ENCODE measurements around the gene GLE1.
"Not testable (repeated sequence)": the region's sequence is repeated elsewhere in the genome, so short reads cannot be mapped to it uniquely, and the experiment has no call there.

The GLE1 gene

DNA sequence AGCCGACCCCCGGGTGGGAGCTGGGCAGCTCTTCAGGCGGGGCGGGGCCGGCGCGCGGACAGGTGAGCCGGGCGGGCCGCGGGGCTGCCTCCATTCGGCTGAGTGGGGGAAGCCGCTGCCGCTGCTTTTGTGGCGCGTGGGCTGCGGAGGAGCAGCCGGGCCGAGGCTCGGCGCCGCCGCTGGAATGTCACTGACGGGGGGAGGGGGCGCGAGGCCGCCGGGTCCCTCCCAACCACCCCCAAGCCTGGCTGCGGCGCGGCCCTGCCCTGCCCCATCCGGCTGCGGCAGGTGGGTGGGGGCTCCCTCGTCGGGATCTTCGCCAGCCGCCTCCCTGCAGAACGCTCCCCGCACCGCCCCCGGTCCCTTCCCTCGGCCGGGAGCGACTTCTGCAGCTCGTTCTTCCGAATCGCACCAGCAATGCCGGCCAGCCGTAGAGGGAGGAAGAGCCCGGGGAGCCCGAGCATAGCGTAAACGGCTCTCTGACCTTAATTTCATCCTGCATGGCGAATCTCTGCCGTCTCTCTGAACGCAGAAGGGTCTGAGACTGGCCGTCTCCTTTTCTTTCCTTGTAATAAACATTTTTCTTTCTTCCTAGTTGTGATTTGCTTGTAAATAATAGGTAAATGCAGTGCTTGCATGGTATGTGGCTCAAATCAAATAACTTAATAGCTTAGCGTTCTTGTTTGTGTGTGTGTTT, 48.4 kb downstream of the GLE1 start:
- peak; percentile 57 for DNase-seq

DNA sequence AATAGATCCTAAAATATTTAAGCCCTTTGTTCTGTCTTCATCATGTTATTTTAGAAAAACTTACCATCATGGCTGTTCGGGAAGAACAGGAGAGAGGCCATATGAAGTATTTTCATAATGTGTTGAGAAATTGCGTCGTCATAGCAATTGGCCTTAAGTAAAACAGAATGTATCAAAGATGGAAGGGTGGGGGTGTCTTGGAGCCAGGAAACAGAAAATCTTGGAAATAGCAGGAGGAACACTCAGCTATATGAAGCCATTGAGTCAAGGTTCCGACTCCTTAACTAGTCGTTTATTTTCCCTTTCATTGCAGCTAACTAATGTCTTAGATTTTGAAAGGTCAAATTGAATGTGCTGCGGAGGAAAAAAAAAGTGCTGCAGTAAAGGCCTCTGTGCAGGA, 49.2 kb downstream of the GLE1 start:
- no peak for DNase-seq

DNA sequence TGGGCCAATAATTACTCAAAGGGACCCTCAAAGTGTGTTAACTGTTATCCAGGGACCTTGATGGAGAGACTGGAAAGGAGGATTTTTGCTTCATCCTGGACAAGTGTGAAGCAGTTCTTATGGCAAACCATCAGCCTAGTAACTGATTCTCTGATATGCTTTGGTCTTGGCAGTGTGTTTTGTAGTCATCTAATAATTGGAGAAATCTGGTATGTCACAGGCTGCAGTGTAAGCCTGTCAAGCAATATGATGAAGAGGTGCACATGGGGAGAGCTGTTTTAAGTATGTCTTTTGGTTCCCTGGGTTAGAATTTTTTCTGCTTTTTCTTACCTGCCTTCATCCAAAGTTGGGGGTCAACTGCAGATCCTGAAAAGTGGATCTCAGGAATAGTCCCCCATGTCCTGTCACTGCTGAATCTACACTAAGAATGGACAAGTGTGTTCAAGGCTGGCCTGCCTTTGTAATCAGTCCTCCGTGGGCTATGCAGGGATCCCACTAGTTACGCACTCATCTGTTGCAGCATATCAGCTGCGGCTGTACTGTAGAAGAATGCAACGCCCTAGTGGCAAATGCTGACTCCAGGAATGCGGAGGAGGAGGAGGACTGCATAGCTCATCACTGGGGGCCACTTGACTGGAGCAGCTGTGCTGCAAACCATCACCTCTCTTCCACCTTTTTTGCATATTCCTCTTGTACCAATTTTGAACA, 49.8 kb downstream of the GLE1 start:
- no peak for DNase-seq

DNA sequence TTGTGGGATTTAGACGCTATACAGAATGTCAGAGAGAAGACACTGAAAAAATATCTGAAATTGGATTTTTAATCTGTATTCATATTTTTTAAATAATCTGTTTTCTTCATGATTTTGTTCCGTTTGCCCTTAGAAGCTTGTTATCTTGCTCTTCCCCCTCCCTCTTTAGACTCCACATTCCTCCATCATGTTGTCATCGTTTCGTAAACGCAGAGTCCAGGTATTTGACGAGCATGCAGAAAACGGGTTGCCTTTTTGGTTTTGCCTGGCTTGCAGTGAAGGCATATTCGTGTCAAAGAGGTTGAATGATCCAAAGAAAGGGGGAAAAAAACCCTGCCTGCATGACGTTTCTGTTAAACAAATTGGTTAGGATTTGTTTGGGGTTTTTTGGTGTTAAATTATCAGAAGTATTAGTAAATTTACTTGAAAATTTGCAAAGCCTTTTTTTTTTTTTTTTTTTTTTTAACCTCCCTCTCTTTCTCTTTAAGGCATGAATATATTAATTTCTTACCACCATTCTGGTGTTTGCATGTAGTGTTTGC, 50.7 kb downstream of the GLE1 start:
- no peak for DNase-seq

DNA sequence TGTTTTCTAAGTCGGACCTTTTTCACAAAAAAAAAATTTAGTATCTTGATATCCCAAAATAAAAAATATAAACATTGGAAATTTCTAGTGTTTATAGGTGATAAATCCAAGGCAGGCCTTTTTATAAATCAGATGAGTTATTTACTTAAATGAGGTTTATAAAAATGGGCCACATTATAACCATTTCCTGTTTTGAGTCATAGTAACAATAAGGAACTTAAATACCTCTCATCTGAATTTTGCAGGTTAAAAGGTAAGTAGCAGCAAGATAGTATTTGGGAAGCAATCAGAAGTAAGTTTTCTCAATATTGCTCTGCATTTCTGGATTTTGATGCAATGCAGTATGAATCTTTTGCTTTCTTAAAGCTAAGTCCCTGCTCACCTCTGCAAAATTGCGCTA, 51.8 kb downstream of the GLE1 start:
- no peak for DNase-seq

DNA sequence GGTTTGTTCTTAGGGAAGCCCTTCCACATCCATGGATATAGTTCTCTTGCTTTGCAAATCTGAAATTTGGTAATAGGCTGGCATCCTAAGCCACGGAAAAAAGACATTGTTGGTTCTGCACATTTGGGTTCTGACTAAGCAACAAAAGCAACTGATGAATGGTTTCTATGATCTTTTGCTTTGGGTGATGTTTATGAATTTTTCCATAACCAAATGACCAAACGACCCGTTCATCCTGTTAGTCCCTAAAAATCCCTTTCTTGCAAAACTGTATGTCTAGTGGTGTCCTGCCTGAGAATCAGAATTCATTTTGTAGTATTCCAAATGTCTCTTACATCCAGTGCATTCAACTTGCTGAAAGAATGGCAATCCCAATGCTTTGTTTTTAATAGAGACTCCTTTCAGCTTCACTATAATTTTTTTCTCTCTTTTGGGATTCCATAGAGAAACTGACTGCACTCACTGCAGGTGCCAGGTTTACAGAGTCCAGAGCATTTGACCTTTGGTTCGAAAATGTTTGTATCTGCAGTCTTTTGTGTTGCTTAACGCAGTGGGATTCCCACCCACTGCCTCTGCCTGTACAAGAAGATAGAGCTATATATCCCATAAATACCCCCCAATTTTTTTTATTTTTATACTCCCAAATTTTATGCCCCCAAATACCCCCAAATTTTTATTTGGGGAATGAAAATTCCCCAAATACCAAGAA, 52.6 kb downstream of the GLE1 start:
- no peak for DNase-seq

DNA sequence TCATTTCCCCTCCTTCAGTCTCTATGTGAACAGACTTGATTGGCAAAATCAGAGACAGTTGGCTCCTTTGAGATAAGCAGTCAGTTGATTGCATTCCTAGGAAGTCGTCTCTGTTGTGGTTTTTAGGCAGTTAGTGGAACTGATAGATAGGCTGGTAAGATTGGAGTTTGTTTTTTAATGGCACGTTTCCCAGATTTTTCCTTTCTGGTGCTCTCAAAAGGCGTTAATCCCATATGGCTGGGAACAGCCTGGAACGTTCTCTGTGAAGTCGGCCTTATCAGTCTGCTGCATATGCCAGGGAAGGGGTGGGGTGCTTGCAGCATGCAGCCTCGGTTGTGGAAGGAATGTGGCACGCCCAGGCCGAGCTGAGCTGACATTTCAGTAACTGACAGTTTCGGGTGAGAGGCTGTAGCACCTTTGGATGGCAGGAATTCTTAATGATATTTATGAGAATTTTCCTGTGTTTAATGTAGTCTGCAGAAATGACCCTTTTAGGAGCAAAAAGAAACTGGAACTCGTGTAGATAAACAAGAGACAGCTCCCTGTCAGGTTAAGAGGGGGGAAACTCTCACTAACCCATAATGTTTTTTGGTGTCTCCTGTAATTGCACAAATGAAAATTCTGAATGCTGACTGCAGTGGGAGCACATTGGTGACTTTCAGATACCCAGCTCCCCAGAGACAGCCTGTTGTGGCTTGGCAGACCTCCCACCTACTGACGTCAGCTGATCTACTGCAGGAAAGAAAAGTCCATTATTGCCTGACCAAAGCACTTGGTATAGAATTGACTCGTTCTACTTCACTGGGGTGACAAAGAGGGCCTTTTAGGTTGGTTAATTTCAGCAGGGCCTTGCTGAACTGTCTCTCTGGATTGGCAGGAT, 54.2 kb downstream of the GLE1 start:
- peak; percentile 93 for DNase-seq

DNA sequence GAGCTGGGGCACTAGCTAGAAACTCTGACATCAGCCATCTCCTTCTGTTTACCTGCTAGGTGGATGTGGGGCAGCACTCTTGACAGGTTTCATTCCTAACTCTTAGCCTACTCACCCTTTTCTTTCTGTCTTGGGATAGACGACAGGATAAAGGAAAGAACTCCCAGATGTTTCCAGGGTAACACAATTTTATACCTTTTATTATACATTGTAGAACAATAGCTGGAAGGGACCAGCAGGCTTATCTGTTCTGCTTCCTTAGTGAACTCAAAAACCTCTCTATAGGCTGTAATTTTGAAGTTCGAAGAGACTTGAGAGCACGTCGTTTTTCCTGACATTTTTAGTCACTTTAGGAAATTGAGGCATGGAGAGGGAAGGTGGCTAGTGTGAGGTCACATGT, 61.1 kb downstream of the GLE1 start:
- DNase-seq = no peak

DNA sequence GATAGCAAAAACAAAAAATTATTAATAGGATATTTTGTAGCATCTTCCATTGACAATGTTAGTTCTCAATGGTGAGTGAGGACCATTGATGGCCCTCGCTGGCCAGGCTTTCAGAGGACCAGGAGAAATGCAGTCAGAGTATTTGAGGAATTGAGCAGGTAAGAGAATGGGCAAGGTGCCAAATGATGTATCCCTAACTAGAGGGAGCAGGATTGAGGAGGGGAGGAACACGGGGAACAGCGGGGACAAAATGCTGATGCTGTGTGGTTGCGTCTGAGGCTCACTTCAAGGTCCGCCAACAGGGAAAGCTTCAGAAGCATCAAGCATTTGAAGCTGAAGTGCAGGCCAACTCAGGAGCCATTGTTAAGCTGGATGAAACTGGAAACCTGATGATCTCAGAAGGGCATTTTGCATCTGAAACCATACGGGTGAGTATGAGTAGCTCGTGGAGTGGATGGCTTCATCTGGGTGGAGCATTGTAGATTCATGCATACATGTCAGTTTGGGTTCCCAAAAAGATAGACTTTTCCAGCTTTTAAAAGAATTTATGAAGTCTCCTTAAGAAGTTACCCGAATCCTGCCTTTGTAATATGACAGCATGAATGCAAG, 64.1 kb downstream of the GLE1 start:
- peak; percentile 88 for DNase-seq

DNA sequence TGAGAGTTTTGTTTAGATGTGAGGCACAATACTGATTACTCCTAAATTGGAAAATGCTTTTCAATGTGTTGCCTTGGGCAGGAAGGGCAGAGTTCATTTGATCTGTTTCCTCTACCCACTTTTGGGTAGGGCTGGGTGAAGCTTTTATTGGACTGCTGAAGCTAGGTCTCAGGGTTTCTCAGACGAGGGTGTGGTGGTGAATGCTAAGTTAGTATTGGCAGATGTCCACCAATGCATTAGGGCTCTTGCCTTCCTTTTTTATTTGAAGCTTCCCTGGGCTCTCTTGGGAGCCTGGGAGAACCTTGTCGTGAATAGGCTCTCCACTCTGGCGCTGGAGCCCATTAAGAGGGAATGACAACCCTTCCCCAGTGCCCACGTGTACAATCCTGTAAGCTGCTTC, 71.0 kb downstream of the GLE1 start:
- DNase-seq = no peak

DNA sequence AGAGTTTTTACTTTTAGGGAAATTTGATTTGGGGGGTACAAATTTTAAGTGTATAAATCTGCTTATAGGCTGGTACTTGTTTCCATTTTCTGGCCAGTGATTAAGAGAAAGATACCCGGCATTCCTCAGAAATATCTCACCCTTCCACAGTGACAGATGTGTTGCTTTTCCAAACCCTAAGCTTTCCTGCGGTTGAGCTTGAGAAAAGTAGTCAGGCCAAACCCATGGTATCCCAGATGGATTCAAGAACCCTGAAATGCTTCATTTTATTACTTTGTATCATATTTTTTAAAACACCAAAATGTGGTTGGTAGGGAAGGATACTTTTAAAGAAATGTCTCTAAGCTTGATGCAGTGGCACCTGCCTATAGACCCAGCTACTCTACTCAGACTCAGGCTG, 71.4 kb downstream of the GLE1 start:
- no peak for DNase-seq

DNA sequence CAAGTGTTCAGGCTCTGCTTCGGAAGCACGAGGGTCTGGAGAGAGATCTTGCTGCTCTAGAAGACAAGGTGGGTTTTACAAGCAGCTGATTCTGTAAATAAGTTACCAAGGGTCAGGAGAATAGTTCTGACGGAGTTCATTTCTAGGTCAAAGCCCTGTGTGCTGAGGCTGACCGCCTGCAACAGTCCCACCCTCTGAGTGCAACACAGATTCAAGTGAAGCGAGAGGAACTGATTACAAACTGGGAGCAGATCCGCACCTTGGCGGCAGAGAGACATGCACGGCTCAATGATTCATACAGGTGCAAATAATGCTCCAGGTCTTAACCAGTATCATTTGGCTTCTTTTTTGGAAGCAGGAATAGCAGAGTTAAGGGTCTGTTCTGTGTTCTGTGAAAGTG, 72.7 kb downstream of the GLE1 start:
- DNase-seq = no peak

DNA sequence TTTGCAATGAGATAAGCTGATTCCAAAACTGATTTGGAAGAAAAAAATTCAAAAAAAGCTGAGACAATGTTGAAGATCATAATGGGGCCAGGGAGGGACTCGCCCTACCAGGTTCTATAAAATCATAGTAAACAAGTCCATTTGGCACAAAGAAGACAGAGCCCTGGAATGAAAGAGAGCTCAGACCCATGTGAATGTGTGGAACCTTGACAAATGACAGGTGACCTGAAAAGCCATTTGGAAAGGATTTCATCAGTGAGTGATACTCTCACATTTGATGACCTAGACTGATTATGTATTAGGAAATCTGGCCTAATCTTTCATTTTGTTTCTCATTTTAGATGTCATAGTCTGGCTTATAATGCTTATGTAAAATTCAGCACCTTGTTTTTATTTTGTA, 74.7 kb downstream of the GLE1 start:
- DNase-seq = no peak

DNA sequence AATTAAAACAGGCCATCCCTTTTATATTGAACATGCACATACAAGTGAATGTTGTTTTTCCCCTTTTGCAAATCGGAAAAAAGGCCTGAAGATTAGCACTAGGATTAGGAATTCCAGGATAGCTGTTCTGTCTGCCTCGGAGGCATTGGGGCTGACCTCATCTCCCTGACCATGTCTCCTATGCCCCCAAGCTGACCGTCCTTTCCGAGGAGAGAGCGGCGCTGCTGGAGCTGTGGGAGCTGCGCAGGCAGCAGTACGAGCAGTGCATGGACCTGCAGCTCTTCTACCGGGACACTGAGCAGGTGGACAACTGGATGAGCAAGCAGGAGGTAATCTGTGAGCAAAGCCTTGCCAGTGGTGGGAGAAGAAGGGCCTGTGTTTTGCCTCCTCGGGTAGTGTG, 76.2 kb downstream of the GLE1 start:
- DNase-seq = no peak

DNA sequence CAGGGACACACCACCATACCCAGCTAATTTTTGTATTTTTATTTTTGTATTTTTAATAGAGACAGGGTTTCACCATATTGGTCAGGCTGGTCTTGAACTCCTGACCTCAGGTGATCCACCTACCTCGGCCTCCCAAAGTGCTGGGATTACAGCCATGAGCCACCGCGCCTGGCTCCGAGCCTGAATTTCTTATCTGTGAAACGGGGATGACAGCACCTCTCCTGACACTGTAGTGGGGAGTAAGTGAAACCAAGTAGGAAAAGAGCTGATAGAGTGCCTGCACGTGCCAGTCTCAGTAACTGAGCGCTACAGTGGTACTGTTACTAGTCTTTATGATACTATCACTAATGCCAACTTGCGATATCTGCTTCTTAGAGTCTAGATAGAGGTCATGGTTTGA, 80.6 kb downstream of the GLE1 start:
- not testable (repeated sequence) for DNase-seq

DNA sequence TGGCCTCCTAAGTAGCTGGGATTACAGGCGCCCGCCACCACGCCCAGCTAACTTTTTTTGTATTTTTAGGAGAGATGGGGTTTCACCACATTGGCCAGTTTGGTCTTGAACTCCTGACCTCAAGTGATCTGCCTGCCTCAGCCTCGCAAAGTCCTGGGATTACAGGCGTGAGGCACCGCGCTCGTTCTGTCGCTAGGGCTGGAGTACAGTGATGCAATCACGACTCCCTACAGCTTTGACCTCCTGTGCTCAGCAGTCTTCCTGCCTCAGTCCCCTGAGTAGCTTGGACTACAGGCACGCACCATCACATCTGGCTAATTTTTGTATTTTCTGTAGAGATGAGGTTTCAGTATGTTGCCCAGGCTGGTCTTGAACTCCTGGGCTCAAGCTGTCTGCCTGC, 82.4 kb downstream of the GLE1 start:
- DNase-seq = not testable (repeated sequence)

DNA sequence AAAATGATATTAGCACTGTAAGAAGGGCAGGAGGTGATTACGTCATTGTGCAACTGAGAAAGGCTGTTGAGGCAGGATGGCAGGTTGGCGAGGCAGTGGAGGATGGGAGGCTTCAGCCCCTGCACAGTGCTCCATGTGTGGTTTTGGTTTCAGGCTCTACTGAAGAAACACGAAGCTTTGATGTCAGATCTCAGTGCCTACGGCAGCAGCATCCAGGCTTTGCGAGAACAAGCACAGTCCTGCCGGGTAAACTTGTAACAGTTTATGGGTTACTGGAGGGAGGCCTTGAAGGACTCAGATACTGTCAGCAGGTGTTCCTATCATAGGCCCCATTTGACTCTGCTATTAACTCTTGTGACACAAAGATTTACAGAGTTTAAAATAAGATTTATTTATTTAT, 82.9 kb downstream of the GLE1 start:
- DNase-seq = no peak

DNA sequence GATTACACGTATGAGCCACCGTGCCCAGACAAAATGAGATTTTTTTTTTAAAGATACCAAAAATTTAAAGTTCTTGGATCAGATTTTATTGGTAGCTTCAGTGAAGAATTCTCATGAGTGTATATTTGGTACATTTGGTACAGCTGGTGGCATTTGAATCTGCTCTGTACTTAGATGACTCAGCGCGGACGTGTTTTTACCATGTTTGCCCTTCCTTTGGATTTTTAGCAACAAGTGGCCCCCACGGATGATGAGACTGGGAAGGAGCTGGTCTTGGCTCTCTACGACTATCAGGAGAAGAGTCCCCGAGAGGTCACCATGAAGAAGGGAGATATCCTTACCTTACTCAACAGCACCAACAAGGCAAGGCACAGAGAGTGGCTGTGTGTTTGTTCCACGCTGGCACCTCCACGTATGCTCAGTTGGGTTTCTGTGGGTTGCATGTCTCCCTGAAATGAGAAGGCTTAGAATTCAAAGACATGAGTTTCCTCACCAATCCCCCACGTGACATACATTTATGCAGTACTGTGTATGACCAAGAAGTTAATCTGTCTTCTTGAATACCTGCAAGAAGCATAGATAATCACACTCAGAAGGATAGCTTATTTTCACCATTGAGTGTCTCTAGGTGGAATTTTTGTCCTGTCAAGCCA, 84.2 kb downstream of the GLE1 start:
- no peak for DNase-seq
